ENCODE measurements around the gene IGSF9B. TPM values are rescaled to one million over a fixed set of nuclear protein-coding genes. Genes with fewer than 3 reads are reported as not detected.

IGSF9B gene
- total RNA-seq, 1 experiment from 2014 or later: 10.1 TPM

GRCh38 chr11:133934096-133934495 lies 22.7 kb downstream of the IGSF9B start:
- TF ChIP-seq, protein P1, sequence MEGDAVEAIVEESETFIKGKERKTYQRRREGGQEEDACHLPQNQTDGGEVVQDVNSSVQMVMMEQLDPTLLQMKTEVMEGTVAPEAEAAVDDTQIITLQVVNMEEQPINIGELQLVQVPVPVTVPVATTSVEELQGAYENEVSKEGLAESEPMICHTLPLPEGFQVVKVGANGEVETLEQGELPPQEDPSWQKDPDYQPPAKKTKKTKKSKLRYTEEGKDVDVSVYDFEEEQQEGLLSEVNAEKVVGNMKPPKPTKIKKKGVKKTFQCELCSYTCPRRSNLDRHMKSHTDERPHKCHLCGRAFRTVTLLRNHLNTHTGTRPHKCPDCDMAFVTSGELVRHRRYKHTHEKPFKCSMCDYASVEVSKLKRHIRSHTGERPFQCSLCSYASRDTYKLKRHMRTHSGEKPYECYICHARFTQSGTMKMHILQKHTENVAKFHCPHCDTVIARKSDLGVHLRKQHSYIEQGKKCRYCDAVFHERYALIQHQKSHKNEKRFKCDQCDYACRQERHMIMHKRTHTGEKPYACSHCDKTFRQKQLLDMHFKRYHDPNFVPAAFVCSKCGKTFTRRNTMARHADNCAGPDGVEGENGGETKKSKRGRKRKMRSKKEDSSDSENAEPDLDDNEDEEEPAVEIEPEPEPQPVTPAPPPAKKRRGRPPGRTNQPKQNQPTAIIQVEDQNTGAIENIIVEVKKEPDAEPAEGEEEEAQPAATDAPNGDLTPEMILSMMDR (conservative IDR thresholded peaks at IDR 0.05; ENCODE audit: low read depth, low read length): no peak
- TF ChIP-seq EZH2 (IDR thresholded peaks at IDR 0.05; ENCODE audit: borderline replicate concordance, low read depth, low read length, poor library complexity, severe bottlenecking): no peak
- no peaks in the 10 kb centered on the region for H3K4me1 ChIP-seq (ENCODE audit: insufficient read depth, low read length, poor library complexity, severe bottlenecking)

DNA sequence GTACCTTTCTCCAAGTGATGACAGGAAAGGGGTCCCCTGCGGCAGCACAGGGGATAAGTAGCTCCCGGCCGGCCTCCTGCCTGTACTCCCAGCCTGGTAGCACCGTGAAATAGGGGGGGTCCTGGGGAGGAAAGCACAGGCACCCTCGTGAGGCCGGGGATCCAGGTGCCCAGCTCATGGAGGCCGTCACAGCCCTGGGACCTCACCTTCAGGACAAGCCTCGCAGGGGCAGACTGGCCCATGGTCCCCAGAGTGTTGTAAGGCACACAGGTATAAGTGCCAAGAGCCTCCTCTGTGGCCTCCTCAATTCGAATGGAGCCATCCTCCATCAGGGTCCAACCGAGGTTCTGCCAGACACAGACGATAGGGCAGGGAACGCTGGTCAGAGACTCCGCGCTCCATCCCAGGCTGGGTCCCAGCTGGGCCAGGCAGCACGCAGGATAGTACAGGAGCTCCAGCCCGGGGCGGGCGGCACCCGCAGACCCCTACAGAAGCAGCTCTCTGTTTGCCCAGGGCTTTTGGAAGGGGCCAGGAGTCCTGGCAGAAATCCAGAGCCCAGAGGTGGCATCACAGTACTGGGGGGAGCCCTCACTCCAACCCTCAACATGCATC lies 25.2 kb downstream of the IGSF9B start:
- Histone ChIP-seq H3K9me3 (ENCODE audit: low read depth, low read length, poor library complexity, severe bottlenecking) (no peaks in the 10 kb centered on the region), H3K4me3 (ENCODE audit: low read depth, low read length, poor library complexity, severe bottlenecking) (no peak overlapping the region), H3K4me1 (ENCODE audit: insufficient read depth, low read length, poor library complexity, severe bottlenecking) (no peaks in the 10 kb centered on the region), H3K27ac (ENCODE audit: low read depth, low read length, poor library complexity, severe bottlenecking) (no peak overlapping the region), H3K36me3 (ENCODE audit: insufficient read depth, low read length, poor library complexity, severe bottlenecking) (no peaks in the 10 kb centered on the region), H3K27me3 (replicated peaks; ENCODE audit: insufficient read depth, low read depth, low read length, poor library complexity) (no peaks in the 10 kb centered on the region)
- intact Hi-C loops (cut with micrococcal nuclease; ENCODE audit: unreplicated experiment): no loop called here
- BruUV-seq (replicated peaks): no TSS peak
- CTCF ChIA-PET: no interaction called here
- TF ChIP-seq, protein P1 (conservative IDR thresholded peaks at IDR 0.05; ENCODE audit: low read depth, low read length): no peak
- no peak for TF ChIP-seq EZH2 (IDR thresholded peaks at IDR 0.05; ENCODE audit: borderline replicate concordance, low read depth, low read length, poor library complexity, severe bottlenecking)
- no peak for DNase-seq (ENCODE audit: low spot score)
- POLR2A ChIA-PET (ENCODE audit: low non-redundant PET): no interaction called here

More at GRCh38 chr11:133934096-133934495, 22.7 kb downstream of the IGSF9B start:
- CTCF ChIA-PET: no interaction called here
- H3K27me3 ChIP-seq (replicated peaks; ENCODE audit: insufficient read depth, low read depth, low read length, poor library complexity): no peaks in the 10 kb centered on the region
- intact Hi-C loops (cut with micrococcal nuclease; ENCODE audit: unreplicated experiment): no loop called here
- H3K4me3 ChIP-seq (ENCODE audit: low read depth, low read length, poor library complexity, severe bottlenecking): no peak overlapping the region
- no peak overlapping the region for H3K27ac ChIP-seq (ENCODE audit: low read depth, low read length, poor library complexity, severe bottlenecking)
- no TSS peak for BruUV-seq (replicated peaks)
- POLR2A ChIA-PET (ENCODE audit: low non-redundant PET): interaction anchor here (0.7 kb wide), 1 partner anchor 1074 kb away, joined by 3 read pairs; no protein-coding TSS in a partner anchor
- DNase-seq (ENCODE audit: low spot score): no peak
- H3K9me3 ChIP-seq (ENCODE audit: low read depth, low read length, poor library complexity, severe bottlenecking): no peaks in the 10 kb centered on the region
- no peaks in the 10 kb centered on the region for H3K36me3 ChIP-seq (ENCODE audit: insufficient read depth, low read length, poor library complexity, severe bottlenecking)

DNA sequence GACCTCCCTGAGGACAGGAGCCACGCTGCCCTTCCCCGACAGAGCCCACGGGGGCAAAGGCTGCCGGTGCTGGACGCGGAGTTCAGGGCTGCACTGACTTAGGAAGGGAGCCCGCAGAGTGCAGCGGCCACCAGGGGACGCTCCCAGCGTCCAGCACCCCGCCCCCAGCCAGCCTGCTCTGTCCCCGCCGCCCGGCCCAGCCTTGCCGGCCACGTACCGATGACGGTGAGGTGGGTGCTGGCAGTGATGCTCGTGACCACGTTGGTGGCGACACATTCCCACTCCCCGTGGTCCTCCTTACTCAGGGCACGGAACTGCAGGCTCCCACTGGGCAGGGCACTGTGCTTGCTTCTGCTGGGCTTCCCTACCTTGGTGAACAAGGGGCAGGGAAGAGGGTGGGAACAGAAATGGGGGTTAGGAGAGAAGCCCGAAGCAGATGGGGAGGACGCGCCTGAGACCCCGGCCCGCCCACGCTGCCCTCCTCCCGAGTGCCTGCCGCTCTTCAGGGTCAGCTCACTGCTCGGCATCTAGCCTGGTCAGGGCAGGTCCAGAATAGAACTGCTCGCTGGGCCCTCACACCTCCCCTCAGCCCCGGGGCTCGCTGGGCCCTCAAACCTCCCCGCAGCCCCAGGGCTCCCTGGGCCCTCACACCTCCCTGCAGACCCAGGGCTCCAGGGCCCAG lies 25.9 kb downstream of the IGSF9B start:
- intact Hi-C loops (cut with micrococcal nuclease; ENCODE audit: unreplicated experiment): no loop called here
- Histone ChIP-seq H3K27ac (ENCODE audit: low read depth, low read length, poor library complexity, severe bottlenecking) (no peak overlapping the region), H3K27me3 (replicated peaks; ENCODE audit: insufficient read depth, low read depth, low read length, poor library complexity) (no peaks in the 10 kb centered on the region), H3K4me3 (ENCODE audit: low read depth, low read length, poor library complexity, severe bottlenecking) (no peak overlapping the region), H3K4me1 (ENCODE audit: insufficient read depth, low read length, poor library complexity, severe bottlenecking) (no peaks in the 10 kb centered on the region), H3K9me3 (ENCODE audit: low read depth, low read length, poor library complexity, severe bottlenecking) (no peaks in the 10 kb centered on the region), H3K36me3 (ENCODE audit: insufficient read depth, low read length, poor library complexity, severe bottlenecking) (no peaks in the 10 kb centered on the region)
- no peak for DNase-seq (ENCODE audit: low spot score)
- ChIA-PET CTCF (no interaction called here), POLR2A (ENCODE audit: low non-redundant PET) (no interaction called here)
- BruUV-seq (replicated peaks): no TSS peak
- no peak for TF ChIP-seq EZH2 (IDR thresholded peaks at IDR 0.05; ENCODE audit: borderline replicate concordance, low read depth, low read length, poor library complexity, severe bottlenecking)
- TF ChIP-seq, protein P1 (conservative IDR thresholded peaks at IDR 0.05; ENCODE audit: low read depth, low read length): peak; percentile 52
